ENCODE data around the gene WDR45B. TPM values are rescaled to one million over a fixed set of nuclear protein-coding genes. Genes with fewer than 3 reads are reported as not detected.
"Not testable (repeated sequence)": the region's sequence is repeated elsewhere in the genome, so short reads cannot be mapped to it uniquely, and the experiment has no call there.

WDR45B gene
- total and polyA plus RNA-seq, 2 donors, result 60.3 to 73.7 TPM

DNA sequence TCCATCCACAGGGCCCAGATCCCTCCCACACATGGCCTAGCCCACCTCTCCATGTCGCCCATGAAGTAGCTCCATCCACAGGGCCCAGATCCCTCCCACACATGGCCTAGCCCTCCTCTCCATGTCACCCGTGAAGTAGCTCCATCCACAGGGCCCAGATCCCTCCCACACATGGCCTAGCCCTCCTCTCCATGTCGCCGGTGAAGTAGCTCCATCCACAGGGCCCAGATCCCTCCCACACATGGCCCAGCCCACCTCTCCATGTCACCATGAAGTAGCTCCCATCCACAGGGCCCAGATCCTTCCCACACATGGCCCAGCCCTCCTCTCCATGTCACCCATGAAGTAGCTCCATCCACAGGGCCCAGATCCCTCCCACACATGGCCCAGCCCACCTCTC is 68.3 kb downstream of the WDR45B start:
- not testable (repeated sequence) for H3K27ac ChIP-seq (ENCODE audit: low read depth); H3K4me1 ChIP-seq (ENCODE audit: insufficient read depth); H3K4me3 ChIP-seq (ENCODE audit: low read depth, low read length); DNase-seq (ENCODE audit: extremely low spot score); H3K36me3 ChIP-seq (ENCODE audit: insufficient read depth)
- 85% methylated on average over 4 of the region's 4 CpGs for WGBS

GRCh38 chr17:82577300-82577699 is 70.9 kb downstream of the WDR45B start:
- no peak for DNase-seq (ENCODE audit: extremely low spot score)
- Histone ChIP-seq H3K27ac (ENCODE audit: low read depth) (no peak overlapping the region), H3K4me3 (ENCODE audit: low read depth, low read length) (no peak overlapping the region), H3K36me3 (ENCODE audit: insufficient read depth) (no peaks in the 10 kb centered on the region), H3K4me1 (ENCODE audit: insufficient read depth) (no peaks in the 10 kb centered on the region)
- 97% methylated on average over 18 of the region's 18 CpGs for WGBS

DNA sequence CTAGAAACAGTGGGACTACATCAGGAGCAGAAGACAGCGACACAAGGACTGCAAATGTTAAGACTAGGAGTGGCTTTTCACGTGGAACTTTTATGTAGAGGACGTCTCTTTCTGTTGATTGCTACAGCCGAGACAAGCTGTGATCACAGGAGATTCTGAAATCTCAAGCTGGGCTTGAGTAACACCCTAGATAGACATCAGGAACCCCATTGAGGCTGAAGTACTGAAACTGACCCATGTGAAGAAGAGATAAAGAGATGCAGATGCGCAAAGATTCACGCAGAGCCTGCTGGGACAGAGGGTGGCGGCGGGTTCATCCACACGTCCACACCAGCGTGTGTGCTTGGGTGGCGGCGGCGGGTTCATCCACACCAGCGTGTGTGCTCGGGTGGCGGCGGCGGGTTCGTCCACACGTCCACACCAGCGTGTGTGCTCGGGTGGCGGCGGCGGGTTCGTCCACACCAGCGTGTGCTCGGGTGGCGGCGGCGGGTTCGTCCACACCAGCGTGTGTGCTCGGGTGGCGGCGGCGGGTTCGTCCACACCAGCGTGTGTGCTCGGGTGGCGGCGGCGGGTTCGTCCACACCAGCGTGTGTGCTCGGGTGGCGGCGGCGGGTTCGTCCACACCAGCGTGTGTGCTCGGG is 72.5 kb downstream of the WDR45B start:
- not testable (repeated sequence) for H3K36me3 ChIP-seq (ENCODE audit: insufficient read depth); DNase-seq (ENCODE audit: extremely low spot score); H3K4me3 ChIP-seq (ENCODE audit: low read depth, low read length); H3K27ac ChIP-seq (ENCODE audit: low read depth); H3K4me1 ChIP-seq (ENCODE audit: insufficient read depth)
- 97% methylated on average over 38 of the region's 52 CpGs for WGBS

GRCh38 chr17:82574041-82574440 is 74.2 kb downstream of the WDR45B start:
- 89% methylated on average over 11 of the region's 11 CpGs for WGBS
- Histone ChIP-seq H3K27ac (ENCODE audit: low read depth) (no peak overlapping the region), H3K36me3 (ENCODE audit: insufficient read depth) (no peaks in the 10 kb centered on the region), H3K4me3 (ENCODE audit: low read depth, low read length) (no peak overlapping the region), H3K4me1 (ENCODE audit: insufficient read depth) (no peaks in the 10 kb centered on the region)
- no peak for DNase-seq (ENCODE audit: extremely low spot score)

- whole genome bisulfite sequencing, result 91% methylated on average over 6 of the region's 6 CpGs
Measured at GRCh38 chr17:82571855-82572254, 76.4 kb downstream of the WDR45B start.

DNA sequence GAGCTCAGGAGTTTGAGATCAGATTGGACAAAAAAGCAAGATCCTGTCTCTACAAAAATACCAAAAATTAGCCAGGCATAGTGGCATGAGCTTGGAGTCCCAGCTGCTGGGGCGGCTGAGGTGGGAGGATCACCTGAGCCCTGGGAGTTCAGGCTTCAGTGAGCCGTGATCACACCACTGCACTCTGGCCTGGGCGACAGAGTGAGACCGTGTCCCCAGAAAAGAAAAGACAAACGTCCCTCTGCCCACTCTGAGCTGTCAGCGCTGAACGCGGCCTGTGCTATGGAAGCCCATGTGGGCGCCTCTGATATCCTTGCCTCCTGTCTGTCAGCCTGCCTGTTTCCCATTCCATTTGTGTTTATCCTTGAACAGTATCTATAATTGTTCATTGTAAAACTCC is 78.0 kb downstream of the WDR45B start:
- no peak overlapping the region for H3K4me3 ChIP-seq (ENCODE audit: low read depth, low read length)
- H3K27ac ChIP-seq (ENCODE audit: low read depth), result no peak overlapping the region
- H3K4me1 ChIP-seq (ENCODE audit: insufficient read depth), result no peaks in the 10 kb centered on the region
- no peak for DNase-seq (ENCODE audit: extremely low spot score)
- 93% methylated on average over 9 of the region's 9 CpGs for WGBS
- H3K36me3 ChIP-seq (ENCODE audit: insufficient read depth), result no peaks in the 10 kb centered on the region

More at GRCh38 chr17:82571855-82572254, 76.4 kb downstream of the WDR45B start:
- H3K4me3 ChIP-seq (ENCODE audit: low read depth, low read length), result no peak overlapping the region
- no peaks in the 10 kb centered on the region for H3K36me3 ChIP-seq (ENCODE audit: insufficient read depth)
- H3K27ac ChIP-seq (ENCODE audit: low read depth), result no peak overlapping the region
- H3K4me1 ChIP-seq (ENCODE audit: insufficient read depth), result no peaks in the 10 kb centered on the region
- DNase-seq (ENCODE audit: extremely low spot score), result no peak

DNA sequence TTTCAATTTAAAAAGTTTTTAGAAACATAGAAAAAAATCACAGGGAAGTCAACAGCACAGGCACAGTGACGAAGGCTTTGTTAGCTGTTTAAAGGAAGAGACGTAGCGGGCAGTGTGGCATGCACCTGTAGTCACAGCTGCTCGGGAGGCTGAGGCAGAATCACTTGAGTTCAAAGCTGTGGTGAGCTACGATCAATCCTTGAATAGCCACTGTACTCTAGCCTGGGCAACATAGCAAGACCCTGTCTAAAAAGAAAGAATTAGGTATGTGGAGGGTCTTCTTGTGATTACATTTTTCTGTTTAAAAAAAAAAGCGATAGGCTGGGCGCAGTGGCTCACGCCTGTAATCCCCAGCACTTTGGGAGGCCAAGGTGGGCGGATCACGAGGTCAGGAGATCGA is 78.6 kb downstream of the WDR45B start:
- H3K27ac ChIP-seq (ENCODE audit: low read depth), result no peak overlapping the region
- WGBS, result 97% methylated on average over 11 of the region's 11 CpGs
- H3K4me3 ChIP-seq (ENCODE audit: low read depth, low read length), result no peak overlapping the region
- no peaks in the 10 kb centered on the region for H3K4me1 ChIP-seq (ENCODE audit: insufficient read depth)
- no peak for DNase-seq (ENCODE audit: extremely low spot score)
- no peaks in the 10 kb centered on the region for H3K36me3 ChIP-seq (ENCODE audit: insufficient read depth)

DNA sequence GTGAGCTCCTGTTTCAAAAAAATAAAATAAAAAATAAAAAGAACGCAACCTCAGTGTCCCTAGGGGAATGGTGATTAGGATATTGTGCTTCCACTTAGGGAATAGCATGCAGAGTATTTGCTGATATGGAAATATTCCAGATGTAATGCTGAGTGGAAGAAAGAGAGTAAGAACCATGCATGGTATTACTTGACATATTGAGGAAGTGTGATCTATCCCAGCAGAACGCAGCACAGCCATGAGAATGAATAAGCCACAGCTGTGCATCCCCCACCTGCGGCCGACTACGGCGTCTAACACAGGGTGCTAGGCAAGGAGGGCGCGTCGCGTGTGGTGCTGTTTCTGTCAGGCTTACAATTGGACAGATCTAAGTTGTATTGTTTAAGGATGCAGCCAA is 79.2 kb downstream of the WDR45B start:
- 74% methylated on average over 10 of the region's 10 CpGs for WGBS
- Histone ChIP-seq H3K4me3 (ENCODE audit: low read depth, low read length) (no peak overlapping the region), H3K27ac (ENCODE audit: low read depth) (no peak overlapping the region), H3K36me3 (ENCODE audit: insufficient read depth) (no peaks in the 10 kb centered on the region), H3K4me1 (ENCODE audit: insufficient read depth) (no peaks in the 10 kb centered on the region)
- DNase-seq (ENCODE audit: extremely low spot score), result no peak

GRCh38 chr17:82567286-82567685 is 81.0 kb downstream of the WDR45B start:
- Histone ChIP-seq H3K4me1 (ENCODE audit: insufficient read depth) (no peaks in the 10 kb centered on the region), H3K36me3 (ENCODE audit: insufficient read depth) (no peaks in the 10 kb centered on the region), H3K4me3 (ENCODE audit: low read depth, low read length) (no peak overlapping the region), H3K27ac (ENCODE audit: low read depth) (no peak overlapping the region)
- WGBS, result 92% methylated on average over 15 of the region's 15 CpGs
- DNase-seq (ENCODE audit: extremely low spot score), result no peak

- H3K4me1 ChIP-seq (ENCODE audit: insufficient read depth), result no peaks in the 10 kb centered on the region
- no peaks in the 10 kb centered on the region for H3K36me3 ChIP-seq (ENCODE audit: insufficient read depth)
- H3K4me3 ChIP-seq (ENCODE audit: low read depth, low read length), result no peak overlapping the region
- no peak overlapping the region for H3K27ac ChIP-seq (ENCODE audit: low read depth)
- DNase-seq (ENCODE audit: extremely low spot score), result no peak
- 88% methylated on average over 18 of the region's 18 CpGs for WGBS
Measured at GRCh38 chr17:82566129-82566960, 81.9 kb downstream of the WDR45B start.

GRCh38 chr17:82565551-82565950 is 82.7 kb downstream of the WDR45B start:
- 25% methylated on average over 1 of the region's 1 CpG for WGBS
- DNase-seq (ENCODE audit: extremely low spot score), result no peak
- H3K4me3 ChIP-seq (ENCODE audit: low read depth, low read length), result no peak overlapping the region
- no peak overlapping the region for H3K27ac ChIP-seq (ENCODE audit: low read depth)
- H3K36me3 ChIP-seq (ENCODE audit: insufficient read depth), result no peaks in the 10 kb centered on the region
- no peaks in the 10 kb centered on the region for H3K4me1 ChIP-seq (ENCODE audit: insufficient read depth)

Small RNAs within 50 kb of the gene (small RNA-seq; reads per million reads assigned to genes)
- not detected for gene MIR4525

Other genes starting within 250 kb of the WDR45B start
- gene HEXD, start 230.1 kb downstream of the WDR45B start, total RNA-seq, result 13.8 TPM
- 40.5 TPM for gene HEXD, start 230.1 kb downstream of the WDR45B start, polyA plus RNA-seq
- 10.0 TPM for gene OGFOD3, start 229.9 kb downstream of the WDR45B start, total RNA-seq
- gene OGFOD3, start 229.9 kb downstream of the WDR45B start, polyA plus RNA-seq, result 31.5 TPM
- 27.2 TPM for gene CYBC1, start 197.7 kb downstream of the WDR45B start, total RNA-seq
- 85.3 TPM for gene CYBC1, start 197.7 kb downstream of the WDR45B start, polyA plus RNA-seq
- 32.4 TPM for gene NARF, start 189.7 kb downstream of the WDR45B start, total RNA-seq
- 64.2 TPM for gene NARF, start 189.7 kb downstream of the WDR45B start, polyA plus RNA-seq
- gene FOXK2, start 128.7 kb downstream of the WDR45B start, total RNA-seq, result 19.9 TPM
- gene FOXK2, start 128.7 kb downstream of the WDR45B start, polyA plus RNA-seq, result 24.0 TPM
- gene RAB40B, start 50.3 kb upstream of the WDR45B start, total RNA-seq, result 9.8 TPM
- gene RAB40B, start 50.3 kb upstream of the WDR45B start, polyA plus RNA-seq, result 25.7 TPM
- 19.4 TPM for gene FN3KRP, start 68.3 kb upstream of the WDR45B start, total RNA-seq
- 40.9 TPM for gene FN3KRP, start 68.3 kb upstream of the WDR45B start, polyA plus RNA-seq
- 3.4 TPM for gene FN3K, start 87.2 kb upstream of the WDR45B start, total RNA-seq
- 13.4 TPM for gene FN3K, start 87.2 kb upstream of the WDR45B start, polyA plus RNA-seq
- 57.9 TPM for gene TBCD, start 103.6 kb upstream of the WDR45B start, total RNA-seq
- 77.6 TPM for gene TBCD, start 103.6 kb upstream of the WDR45B start, polyA plus RNA-seq
- gene ZNF750, start 191.6 kb upstream of the WDR45B start, total RNA-seq, result 3.1 TPM
- gene ZNF750, start 191.6 kb upstream of the WDR45B start, polyA plus RNA-seq, result 2.7 TPM

All from urinary bladder (tissue), 4 donors.